Prostate gland (tissue), 2 donors: ENCODE data around the gene TOP2B. TPM values are rescaled to one million over a fixed set of nuclear protein-coding genes. Genes with fewer than 3 reads are reported as not detected.

Experiments
- DNase-seq: peaks from one replicate; pipeline ENCODE4 v3.0.0-alpha.2; 2019; ENCODE audit warnings: low spot score
- H3K27ac ChIP-seq, 2 donors: fragments of 200-600 bp; sonication (generic); 2 replicates each; pipeline ENCODE4 v1.5.1; 2017 to 2019
- H3K27me3 ChIP-seq: fragments of 200-600 bp; sonication (generic); replicated peaks from 2 replicates; pipeline ENCODE4 v1.5.1; 2019; ENCODE audit not compliant: insufficient read depth
- H3K36me3 ChIP-seq, 2 donors: fragments of 200-600 bp; sonication (generic); 1 replicate in 1 of 2; 2 replicates in 1 of 2; pipeline versions ENCODE4 v1.5.1 to v1.8.1; 2017 to 2019
- H3K4me1 ChIP-seq: fragments of 200-600 bp; sonication (generic); replicated peaks from 2 replicates; pipeline ENCODE4 v1.5.1; 2019
- H3K4me3 ChIP-seq, 2 donors: fragments of 200-600 bp; sonication (generic); 2 replicates each; pipeline ENCODE4 v1.5.1; 2017 to 2019
- H3K9me3 ChIP-seq: fragments of 200-600 bp; sonication (generic); 2 replicates; pipeline ENCODE4 v1.5.1; 2017
- POLR2A ChIP-seq: fragments of 450-650 bp; IDR thresholded peaks from one replicate; pipeline ENCODE4 v1.6.1; 2016; ENCODE audit warnings: antibody characterized with exemption, mild to moderate bottlenecking
- POLR2AphosphoS5 ChIP-seq: sonication (generic); formaldehyde crosslinking; IDR thresholded peaks from one replicate; pipeline ENCODE4 v1.6.1; 2017; ENCODE audit warnings: antibody characterized with exemption
- WGBS: methylation state at CpG from one replicate; pipeline ENCODE4 v1.1.5; 2018; 5-methylcytosine and 5-hydroxymethylcytosine counted together
- intact Hi-C: fragments of 100-400 bp; cut with DNase I; formaldehyde crosslinking; loops from one replicate; pipeline ENCODE4 v1.14.2; 2022
- total RNA-seq, 2 donors: library from RNA; depleted of rRNA; stranded (reverse); fragments of >200 nt; gene quantifications; one replicate each; pipeline ENCODE4 v1.1.0, GENCODE V29; 2016
- TF ChIP-seq, protein P1 (sequence below), 4 experiments: fragments of 200-600 bp in 2 of 4; fragments of 450-650 bp in 2 of 4; sonication (generic) in 2 of 4; IDR thresholded peaks; 1 replicate in 3 of 4; 2 replicates in 1 of 4; pipeline ENCODE4 v1.5.1; 2016 to 2019; ENCODE audit warnings: antibody characterized with exemption in 4 of 4, mild to moderate bottlenecking in 2 of 4, moderate library complexity in 2 of 4

TOP2B gene
- total RNA-seq, 2 donors from 2014 or later = 85.3 to 109 TPM

DNA sequence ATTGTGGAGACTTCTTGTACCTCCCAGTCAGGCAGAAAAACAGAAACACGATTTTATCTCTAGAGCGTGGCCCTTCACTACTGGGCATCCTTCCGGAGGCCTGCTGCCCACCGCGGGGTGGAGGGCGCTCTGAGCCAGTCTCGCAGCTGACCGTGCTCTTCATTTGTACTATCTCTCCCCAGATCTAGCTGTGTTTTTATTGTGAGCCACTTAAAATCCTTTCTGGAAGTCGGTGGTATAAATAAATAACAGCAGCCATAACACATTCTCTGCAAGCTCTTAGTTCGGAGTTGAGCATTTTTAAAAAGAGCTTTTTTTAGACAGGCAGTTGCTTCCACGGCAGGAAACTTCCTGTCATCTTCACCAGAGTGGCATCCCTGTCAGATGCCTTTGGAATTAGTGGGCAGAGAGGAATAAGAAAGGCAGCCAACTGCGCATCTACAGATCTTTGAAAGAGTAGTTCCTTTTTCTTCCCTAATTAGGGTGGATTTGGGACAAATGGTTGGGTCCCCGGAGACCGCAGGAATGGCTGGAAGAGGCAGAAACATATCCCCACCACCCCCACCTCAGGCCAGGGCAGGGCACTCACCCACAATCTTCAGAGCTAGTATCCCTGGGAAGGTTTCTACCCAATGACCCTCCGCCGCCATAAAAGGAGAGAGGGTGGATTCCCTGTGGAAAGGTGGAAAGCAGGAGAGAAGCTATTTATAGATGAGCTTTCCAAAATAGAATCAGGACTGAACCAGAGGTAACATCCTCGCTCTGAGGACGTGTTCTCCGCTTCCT, 91.1 kb downstream of the TOP2B start:
- no peak for TF ChIP-seq POLR2A
- TF ChIP-seq, protein P1, sequence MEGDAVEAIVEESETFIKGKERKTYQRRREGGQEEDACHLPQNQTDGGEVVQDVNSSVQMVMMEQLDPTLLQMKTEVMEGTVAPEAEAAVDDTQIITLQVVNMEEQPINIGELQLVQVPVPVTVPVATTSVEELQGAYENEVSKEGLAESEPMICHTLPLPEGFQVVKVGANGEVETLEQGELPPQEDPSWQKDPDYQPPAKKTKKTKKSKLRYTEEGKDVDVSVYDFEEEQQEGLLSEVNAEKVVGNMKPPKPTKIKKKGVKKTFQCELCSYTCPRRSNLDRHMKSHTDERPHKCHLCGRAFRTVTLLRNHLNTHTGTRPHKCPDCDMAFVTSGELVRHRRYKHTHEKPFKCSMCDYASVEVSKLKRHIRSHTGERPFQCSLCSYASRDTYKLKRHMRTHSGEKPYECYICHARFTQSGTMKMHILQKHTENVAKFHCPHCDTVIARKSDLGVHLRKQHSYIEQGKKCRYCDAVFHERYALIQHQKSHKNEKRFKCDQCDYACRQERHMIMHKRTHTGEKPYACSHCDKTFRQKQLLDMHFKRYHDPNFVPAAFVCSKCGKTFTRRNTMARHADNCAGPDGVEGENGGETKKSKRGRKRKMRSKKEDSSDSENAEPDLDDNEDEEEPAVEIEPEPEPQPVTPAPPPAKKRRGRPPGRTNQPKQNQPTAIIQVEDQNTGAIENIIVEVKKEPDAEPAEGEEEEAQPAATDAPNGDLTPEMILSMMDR (IDR thresholded peaks at IDR 0.05) = no peak
- no peak for TF ChIP-seq POLR2AphosphoS5
- intact Hi-C loops = loop anchor here (5.0 to 10.0 kb wide), 2 partner anchors 59 to 146 kb away; partner anchors contain the start of gene RARB
- no peaks in the 10 kb centered on the region for H3K36me3 ChIP-seq
- H3K27ac ChIP-seq = peak overlapping the region; percentile 49 to 60
- H3K27me3 ChIP-seq = no peaks in the 10 kb centered on the region
- H3K9me3 ChIP-seq = no peaks in the 10 kb centered on the region
- no peaks in the 10 kb centered on the region for H3K4me1 ChIP-seq
- DNase-seq = no peak
- H3K4me3 ChIP-seq = no peak overlapping the region
- 55% methylated on average over 19 of the region's 19 CpGs for WGBS

DNA sequence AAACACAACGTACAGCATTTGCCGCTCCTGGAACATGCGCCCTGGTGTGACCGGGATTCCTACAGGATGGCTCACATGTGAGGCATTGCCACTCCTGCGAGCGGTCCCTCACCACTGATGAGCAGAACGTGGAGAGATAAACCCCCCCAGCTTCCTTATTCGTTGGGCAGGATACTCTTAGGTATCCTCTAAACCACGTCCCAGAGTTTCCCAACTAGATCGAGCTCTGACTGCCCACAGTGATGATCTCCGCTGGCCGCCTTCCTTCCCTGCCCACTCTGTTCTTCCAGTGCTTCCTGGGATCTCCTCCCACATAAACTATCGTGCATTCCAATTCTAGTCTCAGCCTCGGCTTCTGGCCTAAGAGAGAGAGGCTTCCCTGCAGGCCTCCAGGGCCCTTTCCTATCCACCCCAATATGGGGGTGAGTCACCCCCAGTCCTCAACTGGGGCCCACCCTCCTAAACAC, 91.8 kb downstream of the TOP2B start:
- 84% methylated on average over 14 of the region's 14 CpGs for WGBS
- no peaks in the 10 kb centered on the region for H3K4me1 ChIP-seq
- no peak for DNase-seq
- intact Hi-C loops = loop anchor here (5.0 to 10.0 kb wide), 2 partner anchors 58 to 146 kb away; partner anchors contain the start of gene RARB
- H3K27me3 ChIP-seq = no peaks in the 10 kb centered on the region
- peak overlapping the region; percentile 49 to 60 for H3K27ac ChIP-seq
- H3K9me3 ChIP-seq = no peaks in the 10 kb centered on the region
- TF ChIP-seq, protein P1 (IDR thresholded peaks at IDR 0.05) = no peak
- TF ChIP-seq POLR2AphosphoS5 = no peak
- no peak for TF ChIP-seq POLR2A
- no peaks in the 10 kb centered on the region for H3K36me3 ChIP-seq
- no peak overlapping the region for H3K4me3 ChIP-seq

DNA sequence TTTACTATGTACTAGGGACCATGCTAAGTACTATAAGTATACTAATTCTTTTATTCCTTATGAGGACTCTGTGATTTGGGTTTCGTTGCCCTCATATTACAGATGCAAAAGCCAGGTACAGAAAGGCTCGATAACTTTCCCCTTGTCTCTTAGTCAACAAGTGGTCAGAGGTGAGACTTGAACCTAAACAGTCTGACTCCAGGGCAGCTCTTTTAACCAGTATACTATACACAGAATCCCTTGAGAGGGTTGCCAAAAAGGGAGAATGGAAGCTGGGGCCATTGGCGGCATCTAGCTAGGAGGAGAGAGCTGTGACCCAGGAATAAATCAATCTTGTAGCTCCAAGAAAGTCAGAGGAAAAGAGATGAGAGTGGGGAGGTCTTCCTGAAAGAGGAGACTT, 92.4 kb downstream of the TOP2B start:
- 96% methylated on average over 3 of the region's 3 CpGs for WGBS
- no peak for TF ChIP-seq POLR2A
- TF ChIP-seq, protein P1 (IDR thresholded peaks at IDR 0.05) = no peak
- no peak for TF ChIP-seq POLR2AphosphoS5
- Histone ChIP-seq H3K27ac (no peak overlapping the region), H3K36me3 (no peaks in the 10 kb centered on the region), H3K4me3 (no peak overlapping the region), H3K27me3 (no peaks in the 10 kb centered on the region), H3K4me1 (no peaks in the 10 kb centered on the region), H3K9me3 (no peaks in the 10 kb centered on the region)
- no peak for DNase-seq
- intact Hi-C loops = loop anchor here (5.0 to 10.0 kb wide), 2 partner anchors 58 to 145 kb away; partner anchors contain the start of gene RARB

DNA sequence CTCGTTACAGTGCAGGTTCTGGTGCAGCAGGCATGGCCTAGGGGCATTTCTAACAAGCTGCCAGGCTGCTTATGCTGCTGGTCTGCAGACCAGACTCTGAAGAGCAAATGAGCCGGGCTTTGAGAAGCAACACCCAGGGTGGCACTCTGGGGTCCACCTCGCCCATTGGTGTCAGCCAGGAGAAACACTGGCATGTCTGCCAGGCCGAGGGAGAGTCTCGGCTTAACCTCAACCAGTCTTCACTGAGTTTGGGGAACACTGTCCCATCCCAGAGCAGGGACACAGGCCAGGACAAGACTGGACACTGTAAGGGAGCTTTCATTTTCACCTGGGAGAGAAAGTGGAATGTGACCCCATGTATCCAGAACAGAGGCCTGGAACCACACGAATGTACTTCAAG, 93.4 kb downstream of the TOP2B start:
- Histone ChIP-seq H3K9me3 (no peaks in the 10 kb centered on the region), H3K4me1 (no peaks in the 10 kb centered on the region), H3K4me3 (no peak overlapping the region), H3K27me3 (no peaks in the 10 kb centered on the region), H3K36me3 (no peaks in the 10 kb centered on the region), H3K27ac (no peak overlapping the region)
- TF ChIP-seq POLR2A (no peak), POLR2AphosphoS5 (no peak)
- TF ChIP-seq, protein P1 (IDR thresholded peaks at IDR 0.05) = no peak
- WGBS = 96% methylated on average over 6 of the region's 6 CpGs
- DNase-seq = no peak
- intact Hi-C loops = loop anchor here (5.0 to 10.0 kb wide), 2 partner anchors 56 to 144 kb away; partner anchors contain the start of gene RARB
